GM12891 (cell line): ENCODE data around the gene ALK.

Experiments
- PAX5 ChIP-seq: IDR thresholded peaks from 2 replicates; pipeline ENCODE4 v1.6.1; 2011; ENCODE audit warnings: low read length, moderate library complexity, mild to moderate bottlenecking; ENCODE audit not compliant: insufficient read depth, severe bottlenecking
- POLR2A ChIP-seq: IDR thresholded peaks from 2 replicates; pipeline ENCODE4 v1.6.1; 2011; ENCODE audit warnings: low read depth, low read length, control low read depth
- POLR2AphosphoS5 ChIP-seq: IDR thresholded peaks from 2 replicates; pipeline ENCODE4 v1.6.1; 2011; ENCODE audit warnings: low read depth, low read length, control low read depth
- POU2F2 ChIP-seq: IDR thresholded peaks from 2 replicates; pipeline ENCODE4 v1.6.1; 2011; ENCODE audit warnings: low read depth, mild to moderate bottlenecking, control low read depth, low read length, moderate library complexity
- SPI1 ChIP-seq: IDR thresholded peaks from 2 replicates; pipeline ENCODE4 v1.6.1; 2011; ENCODE audit warnings: low read depth, low read length, control low read depth
- TAF1 ChIP-seq: IDR thresholded peaks from 2 replicates; pipeline ENCODE4 v1.6.1; 2011; ENCODE audit warnings: low read depth, low read length, control low read depth

GRCh38 chr2:29952973-29953372 is 31.6 kb upstream of the ALK start:
- no peak for TF ChIP-seq POLR2A
- no peak for TF ChIP-seq POLR2AphosphoS5
- TF ChIP-seq TAF1: no peak
- TF ChIP-seq POU2F2: no peak
- no peak for TF ChIP-seq PAX5
- no peak for TF ChIP-seq SPI1
